Neural cell (in vitro differentiated cells): ENCODE results near the gene ZNF248. TPM values are rescaled to one million over a fixed set of nuclear protein-coding genes. Genes with fewer than 3 reads are reported as not detected.
"Not testable (repeated sequence)": the region's sequence is repeated elsewhere in the genome, so short reads cannot be mapped to it uniquely, and the experiment has no call there.

Source experiments
- H2AFZ ChIP-seq: fragments of 200-600, 300-800 bp; sonication (generic), shearing (Covaris generic); 2 replicates; pipeline ENCODE4 v1.6.0; 2014; ENCODE audit warnings: low read depth, mild to moderate bottlenecking, antibody characterized with exemption, low read length, moderate library complexity
- H3F3A ChIP-seq: fragments of 200-600 bp; shearing (Covaris generic); 2 replicates; pipeline ENCODE4 v1.6.1; 2016; ENCODE audit warnings: mild to moderate bottlenecking, moderate library complexity, mixed read lengths, antibody characterized with exemption, low read length; ENCODE audit not compliant: insufficient read depth, poor library complexity, severe bottlenecking
- H3K27ac ChIP-seq: fragments of 200-600, 300-800 bp; sonication (generic), shearing (Covaris generic); 2 replicates; pipeline ENCODE4 v1.5.1; 2014; ENCODE audit warnings: mild to moderate bottlenecking, low read length, moderate library complexity
- H3K27me3 ChIP-seq: fragments of 300-800, 200-600 bp; sonication (generic), shearing (Covaris generic); 2 replicates; pipeline ENCODE4 v1.6.0; 2014; ENCODE audit warnings: mild to moderate bottlenecking, low read depth, low read length, moderate library complexity; ENCODE audit not compliant: insufficient read depth
- H3K36me3 ChIP-seq: fragments of 300-800, 200-600 bp; sonication (generic), shearing (Covaris generic); 2 replicates; pipeline ENCODE4 v1.5.1; 2014; ENCODE audit warnings: mild to moderate bottlenecking, antibody characterized with exemption, low read length, moderate library complexity; ENCODE audit not compliant: insufficient read depth
- H3K4me2 ChIP-seq: fragments of 300-800, 200-600 bp; sonication (generic), shearing (Covaris generic); 2 replicates; pipeline ENCODE4 v1.6.0; 2014; ENCODE audit warnings: mild to moderate bottlenecking, low read length
- H3K4me3 ChIP-seq: fragments of 300-800, 200-600 bp; sonication (generic), shearing (Covaris generic); 2 replicates; pipeline ENCODE4 v1.5.1; 2014; ENCODE audit warnings: mild to moderate bottlenecking, low read length, moderate library complexity
- H3K79me2 ChIP-seq: fragments of 200-600 bp; shearing (Covaris generic); replicated peaks from 2 replicates; pipeline ENCODE4 v1.6.0; 2014; ENCODE audit warnings: mild to moderate bottlenecking, low read length, moderate library complexity; ENCODE audit not compliant: insufficient read depth
- H3K9ac ChIP-seq: fragments of 300-800, 200-600 bp; sonication (generic), shearing (Covaris generic); 2 replicates; pipeline ENCODE4 v1.6.1; 2016; ENCODE audit warnings: mild to moderate bottlenecking, low read length, mixed read lengths
- H3K9me2 ChIP-seq: fragments of 200-600 bp; shearing (Covaris generic); 2 replicates; pipeline ENCODE4 v1.6.1; 2016; ENCODE audit warnings: mild to moderate bottlenecking, low read length, mixed read lengths; ENCODE audit not compliant: insufficient read depth
- H3K9me3 ChIP-seq: fragments of 200-600, 300-800 bp; sonication (generic), shearing (Covaris generic); 2 replicates; pipeline ENCODE4 v1.6.1; 2016; ENCODE audit warnings: mild to moderate bottlenecking, mixed run types, low read length, moderate library complexity, mixed read lengths
- H4K20me1 ChIP-seq: fragments of 200-600 bp; shearing (Covaris generic); 2 replicates; pipeline ENCODE4 v1.6.1; 2016; ENCODE audit warnings: mild to moderate bottlenecking, mixed run types; ENCODE audit not compliant: insufficient read depth
- CTCF ChIP-seq: fragments of 450-650 bp; IDR thresholded peaks from 2 replicates; pipeline ENCODE4 v1.5.1; 2014; ENCODE audit warnings: antibody characterized with exemption, mild to moderate bottlenecking, moderate library complexity; ENCODE audit not compliant: poor library complexity, severe bottlenecking
- EP300 ChIP-seq: fragments of 450-650 bp; conservative IDR thresholded peaks from 2 replicates; pipeline ENCODE4 v1.6.1; 2014; ENCODE audit warnings: antibody characterized with exemption, mild to moderate bottlenecking, moderate library complexity; ENCODE audit not compliant: poor library complexity, severe bottlenecking
- EZH2 ChIP-seq: fragments of 200-600, 300-800 bp; shearing (Covaris generic), sonication (generic); IDR thresholded peaks from 2 replicates; pipeline ENCODE4 v1.6.1; 2014; ENCODE audit warnings: antibody characterized with exemption, low read length, borderline replicate concordance, mild to moderate bottlenecking; ENCODE audit not compliant: insufficient read depth, poor library complexity, severe bottlenecking
- MXI1 ChIP-seq: fragments of 450-650 bp; conservative IDR thresholded peaks from 2 replicates; pipeline ENCODE4 v1.6.1; 2014; ENCODE audit warnings: antibody characterized with exemption, mild to moderate bottlenecking; ENCODE audit not compliant: poor library complexity, severe bottlenecking
- POLR2AphosphoS5 ChIP-seq: IDR thresholded peaks from 2 replicates; pipeline ENCODE4 v1.6.1; 2012
- RAD21 ChIP-seq: fragments of 450-650 bp; conservative IDR thresholded peaks from 2 replicates; pipeline ENCODE4 v1.6.1; 2014; ENCODE audit warnings: antibody characterized with exemption, mild to moderate bottlenecking, moderate library complexity
- REST ChIP-seq: IDR thresholded peaks from 2 replicates; pipeline ENCODE4 v1.6.1; 2012; ENCODE audit warnings: borderline replicate concordance
- SMC3 ChIP-seq: fragments of 450-650 bp; conservative IDR thresholded peaks from 2 replicates; pipeline ENCODE4 v1.6.1; 2014; ENCODE audit warnings: antibody characterized with exemption, mild to moderate bottlenecking, moderate library complexity; ENCODE audit not compliant: poor library complexity
- TAF1 ChIP-seq: IDR thresholded peaks from 2 replicates; pipeline ENCODE4 v1.6.1; 2012; ENCODE audit warnings: low read depth
- polyA plus RNA-seq: library from polyadenylated mRNA; depleted of rRNA; stranded (reverse); fragments of >200 nt; gene quantifications from 2 replicates; pipeline ENCODE4 v1.2.3, GENCODE V29; 2014

The ZNF248 gene
- polyA plus RNA-seq, 1 donor from 2014 or later, result 0.24 TPM

- H4K20me1 ChIP-seq, result no peaks in the 10 kb centered on the region
- no peaks in the 10 kb centered on the region for H3K36me3 ChIP-seq
- H2AFZ ChIP-seq, result no peak overlapping the region
- H3K27ac ChIP-seq, result no peak overlapping the region
- H3F3A ChIP-seq, result no peaks in the 10 kb centered on the region
- TF ChIP-seq EZH2 (no peak), RAD21 (no peak), CTCF (no peak), TAF1 (no peak), SMC3 (no peak)
- no peaks in the 10 kb centered on the region for H3K27me3 ChIP-seq
- H3K9me2 ChIP-seq, result no peaks in the 10 kb centered on the region
- no peaks in the 10 kb centered on the region for H3K79me2 ChIP-seq
- H3K4me3 ChIP-seq, result no peak overlapping the region
- H3K9ac ChIP-seq, result no peak overlapping the region
- no peak overlapping the region for H3K4me2 ChIP-seq
- H3K9me3 ChIP-seq, result peaks cover 14% of the 10 kb centered on the region
These were observed 118.2 kb downstream of the ZNF248 start for GRCh38 chr10:37739181-37739580.

GRCh38 chr10:37738241-37738640 lies 119.2 kb downstream of the ZNF248 start:
- H3K4me2 ChIP-seq, H3K36me3 ChIP-seq, H4K20me1 ChIP-seq, H3K9ac ChIP-seq, H3F3A ChIP-seq, H3K27me3 ChIP-seq, H3K27ac ChIP-seq, H3K79me2 ChIP-seq, H2AFZ ChIP-seq, H3K9me2 ChIP-seq, H3K4me3 ChIP-seq: not testable (repeated sequence)
- H3K9me3 ChIP-seq, result peaks cover 15% of the 10 kb centered on the region

GRCh38 chr10:37737336-37737735 lies 120.1 kb downstream of the ZNF248 start:
- Histone ChIP-seq H3K36me3 (no peaks in the 10 kb centered on the region), H3F3A (no peaks in the 10 kb centered on the region), H3K27me3 (no peaks in the 10 kb centered on the region), H4K20me1 (no peaks in the 10 kb centered on the region), H3K4me3 (no peak overlapping the region), H3K27ac (no peak overlapping the region), H3K9me2 (no peaks in the 10 kb centered on the region), H3K79me2 (no peaks in the 10 kb centered on the region), H2AFZ (no peak overlapping the region), H3K9me3 (peaks cover 15% of the 10 kb centered on the region), H3K9ac (no peak overlapping the region), H3K4me2 (no peak overlapping the region)
- TF ChIP-seq EZH2, result no peak
- no peak for TF ChIP-seq MXI1
- TF ChIP-seq POLR2AphosphoS5, result no peak
- no peak for TF ChIP-seq RAD21
- no peak for TF ChIP-seq CTCF
- no peak for TF ChIP-seq EP300
- no peak for TF ChIP-seq REST
- TF ChIP-seq TAF1, result no peak
- no peak for TF ChIP-seq SMC3
